LNCAP (cell line): Measurements from ENCODE around the gene FMO4.

Experiments used
- TF ChIP-seq, protein P1 (sequence below): fragments of 450-650 bp; IDR thresholded peaks from 2 replicates; pipeline ENCODE4 v1.5.1; 2017; ENCODE audit warnings: mild to moderate bottlenecking

The FMO4 gene

DNA sequence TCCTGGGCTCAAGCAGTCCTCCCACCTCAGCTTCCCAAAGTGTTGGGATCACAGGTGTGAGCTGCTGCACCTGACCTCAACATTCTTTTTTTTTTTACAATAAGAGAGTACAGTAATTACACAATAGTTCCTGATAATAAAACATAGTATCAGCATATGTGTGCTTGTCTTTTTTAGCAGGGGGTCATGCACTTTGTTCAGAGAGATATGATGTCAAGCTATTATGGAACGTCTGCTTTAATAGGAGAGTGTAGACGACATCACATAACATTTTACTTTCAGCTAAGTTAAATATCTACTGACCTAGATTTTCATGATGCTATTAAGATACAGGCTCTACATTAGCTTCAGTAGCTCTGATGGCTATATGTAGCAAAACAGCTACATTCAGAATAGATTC lies 70.5 kb downstream of the FMO4 start:
- TF ChIP-seq, protein P1, sequence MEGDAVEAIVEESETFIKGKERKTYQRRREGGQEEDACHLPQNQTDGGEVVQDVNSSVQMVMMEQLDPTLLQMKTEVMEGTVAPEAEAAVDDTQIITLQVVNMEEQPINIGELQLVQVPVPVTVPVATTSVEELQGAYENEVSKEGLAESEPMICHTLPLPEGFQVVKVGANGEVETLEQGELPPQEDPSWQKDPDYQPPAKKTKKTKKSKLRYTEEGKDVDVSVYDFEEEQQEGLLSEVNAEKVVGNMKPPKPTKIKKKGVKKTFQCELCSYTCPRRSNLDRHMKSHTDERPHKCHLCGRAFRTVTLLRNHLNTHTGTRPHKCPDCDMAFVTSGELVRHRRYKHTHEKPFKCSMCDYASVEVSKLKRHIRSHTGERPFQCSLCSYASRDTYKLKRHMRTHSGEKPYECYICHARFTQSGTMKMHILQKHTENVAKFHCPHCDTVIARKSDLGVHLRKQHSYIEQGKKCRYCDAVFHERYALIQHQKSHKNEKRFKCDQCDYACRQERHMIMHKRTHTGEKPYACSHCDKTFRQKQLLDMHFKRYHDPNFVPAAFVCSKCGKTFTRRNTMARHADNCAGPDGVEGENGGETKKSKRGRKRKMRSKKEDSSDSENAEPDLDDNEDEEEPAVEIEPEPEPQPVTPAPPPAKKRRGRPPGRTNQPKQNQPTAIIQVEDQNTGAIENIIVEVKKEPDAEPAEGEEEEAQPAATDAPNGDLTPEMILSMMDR: no peak

DNA sequence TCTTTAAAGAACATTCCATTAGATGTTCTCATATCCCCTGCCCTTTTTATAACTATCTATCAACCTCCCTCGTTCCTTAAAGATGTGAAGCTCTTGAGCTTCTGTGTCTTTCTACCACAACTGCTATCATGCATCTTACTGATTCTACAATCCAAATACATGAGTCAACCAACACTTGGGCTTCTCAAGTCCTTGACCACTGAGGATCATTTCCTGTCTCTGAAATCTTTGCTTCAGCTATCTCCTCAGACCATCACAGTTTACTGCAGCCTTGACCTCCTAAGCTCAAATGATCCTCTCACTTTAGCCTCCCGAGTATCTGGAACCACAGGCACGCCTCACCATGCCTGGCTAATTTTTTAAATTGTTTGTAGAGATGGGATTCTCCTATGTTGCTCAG lies 75.2 kb downstream of the FMO4 start:
- TF ChIP-seq, protein P1: no peak
